GM04503 (cell line): ENCODE data around the gene SLFN13.
A peak's percentile ranks its signal among the peaks of the same experiment; 100 is the strongest.
"Not testable (repeated sequence)": the region's sequence is repeated elsewhere in the genome, so short reads cannot be mapped to it uniquely, and the experiment has no call there.

ENCODE experiments used
- DNase-seq: peaks from one replicate; pipeline ENCODE4 v3.0.0-alpha.2; 2012; ENCODE audit warnings: low read depth

The SLFN13 gene

GRCh38 chr17:35448214-35448898, at the start of gene SLFN13:
Gene SLFN13, minus strand, starts transcription at chr17:35448766. Its CDS starts 3,086 bp downstream, at chr17:35445680.
- DNase-seq, result no peak

GRCh38 chr17:35496451-35497290, 48.1 kb upstream of the SLFN13 start:
- DNase-seq, result no peak

GRCh38 chr17:35493040-35493439, 44.5 kb upstream of the SLFN13 start:
- DNase-seq, result no peak

GRCh38 chr17:35491417-35491816, 42.9 kb upstream of the SLFN13 start:
- no peak for DNase-seq

GRCh38 chr17:35489944-35490343, 41.4 kb upstream of the SLFN13 start:
- no peak for DNase-seq

GRCh38 chr17:35488991-35489390, 40.4 kb upstream of the SLFN13 start:
- no peak for DNase-seq

- DNase-seq, result no peak
These were observed 38.6 kb upstream of the SLFN13 start for GRCh38 chr17:35486920-35487732.

GRCh38 chr17:35479271-35479670, 30.7 kb upstream of the SLFN13 start:
- DNase-seq, result no peak

GRCh38 chr17:35477248-35477647, 28.7 kb upstream of the SLFN13 start:
- DNase-seq, result no peak

GRCh38 chr17:35476283-35476820, 27.8 kb upstream of the SLFN13 start:
- DNase-seq, result no peak

- no peak for DNase-seq
These were observed 19.9 kb upstream of the SLFN13 start for GRCh38 chr17:35468475-35468874.

- DNase-seq, result no peak
These were observed 19.3 kb upstream of the SLFN13 start for GRCh38 chr17:35467824-35468223.

GRCh38 chr17:35460354-35460851, 11.8 kb upstream of the SLFN13 start:
- DNase-seq, result no peak

- DNase-seq, result not testable (repeated sequence)
These were observed 5.5 kb upstream of the SLFN13 start for GRCh38 chr17:35454035-35454434.

- DNase-seq, result no peak
These were observed 4.6 kb upstream of the SLFN13 start for GRCh38 chr17:35453171-35453570.

GRCh38 chr17:35449371-35449931, 885 bp upstream of the SLFN13 start:
- DNase-seq, result no peak

GRCh38 chr17:35448899-35449227, 297 bp upstream of the SLFN13 start:
- no peak for DNase-seq

GRCh38 chr17:35447499-35447898, 1.1 kb downstream of the SLFN13 start:
- DNase-seq, result no peak

GRCh38 chr17:35438433-35438832, 10.1 kb downstream of the SLFN13 start:
- no peak for DNase-seq

- peak; percentile 94 for DNase-seq
These were observed 15.3 kb downstream of the SLFN13 start for GRCh38 chr17:35433075-35433894.
